ENCODE results near the gene MTHFD1L.

Gene MTHFD1L

GRCh38 chr6:150931405-150931804 lies 65.9 kb downstream of the MTHFD1L start:
- no peaks in the 10 kb centered on the region for H3K4me1 Mint-ChIP-seq
- no peaks in the 10 kb centered on the region for H3K9me3 Mint-ChIP-seq
- no peak overlapping the region for H3K27ac Mint-ChIP-seq
- no peak overlapping the region for H3K4me3 Mint-ChIP-seq
- no peak for ATAC-seq
- peaks cover 73% of the 10 kb centered on the region for H3K36me3 Mint-ChIP-seq
- DNase-seq (ENCODE audit: low spot score in 2 of 2) = no peak

- DNase-seq (ENCODE audit: low spot score in 2 of 2) (no peak), ATAC-seq (no peak)
- peaks cover 73% of the 10 kb centered on the region for H3K36me3 Mint-ChIP-seq
- no peak overlapping the region for H3K4me3 Mint-ChIP-seq
- no peaks in the 10 kb centered on the region for H3K9me3 Mint-ChIP-seq
- no peaks in the 10 kb centered on the region for H3K4me1 Mint-ChIP-seq
- no peak overlapping the region for H3K27ac Mint-ChIP-seq
These were observed 67.5 kb downstream of the MTHFD1L start for GRCh38 chr6:150932996-150933395.

- Mint-ChIP-seq H3K4me1 (no peaks in the 10 kb centered on the region), H3K4me3 (no peak overlapping the region), H3K27ac (no peak overlapping the region), H3K36me3 (peaks cover 73% of the 10 kb centered on the region), H3K9me3 (no peaks in the 10 kb centered on the region)
- DNase-seq (ENCODE audit: low spot score in 2 of 2) (no peak), ATAC-seq (no peak)
These were observed 68.9 kb downstream of the MTHFD1L start for GRCh38 chr6:150934380-150934779.

- no peak for DNase-seq (ENCODE audit: low spot score in 2 of 2)
- Mint-ChIP-seq H3K27ac (no peak overlapping the region), H3K4me1 (no peaks in the 10 kb centered on the region), H3K9me3 (no peaks in the 10 kb centered on the region), H3K36me3 (peaks cover 70% of the 10 kb centered on the region), H3K4me3 (no peak overlapping the region)
- no peak for ATAC-seq
These were observed 70.6 kb downstream of the MTHFD1L start for GRCh38 chr6:150936021-150936555.

- Mint-ChIP-seq H3K27ac (no peak overlapping the region), H3K4me1 (no peaks in the 10 kb centered on the region), H3K36me3 (peaks cover 75% of the 10 kb centered on the region), H3K9me3 (no peaks in the 10 kb centered on the region), H3K4me3 (no peak overlapping the region)
- ATAC-seq (no peak), DNase-seq (ENCODE audit: low spot score in 2 of 2) (no peak)
These were observed 71.8 kb downstream of the MTHFD1L start for GRCh38 chr6:150937132-150937906.

GRCh38 chr6:150939399-150939798 lies 73.9 kb downstream of the MTHFD1L start:
- Mint-ChIP-seq H3K9me3 (no peaks in the 10 kb centered on the region), H3K36me3 (peaks cover 91% of the 10 kb centered on the region), H3K27ac (peak overlapping the region; percentile 1), H3K4me3 (no peak overlapping the region), H3K4me1 (no peaks in the 10 kb centered on the region)
- ATAC-seq (no peak), DNase-seq (ENCODE audit: low spot score in 2 of 2) (no peak)

GRCh38 chr6:150940941-150941340 lies 75.4 kb downstream of the MTHFD1L start:
- H3K4me3 Mint-ChIP-seq = no peak overlapping the region
- H3K4me1 Mint-ChIP-seq = no peaks in the 10 kb centered on the region
- no peaks in the 10 kb centered on the region for H3K9me3 Mint-ChIP-seq
- ATAC-seq = no peak
- peaks cover 87% of the 10 kb centered on the region for H3K36me3 Mint-ChIP-seq
- DNase-seq (ENCODE audit: low spot score in 2 of 2) = no peak
- H3K27ac Mint-ChIP-seq = peak overlapping the region; percentile 1

GRCh38 chr6:150949526-150949925 lies 84.0 kb downstream of the MTHFD1L start:
- ATAC-seq (no peak), DNase-seq (ENCODE audit: low spot score in 2 of 2) (no peak)
- Mint-ChIP-seq H3K36me3 (peaks cover 96% of the 10 kb centered on the region), H3K4me3 (no peak overlapping the region), H3K9me3 (no peaks in the 10 kb centered on the region), H3K27ac (peak overlapping the region; percentile 80), H3K4me1 (no peaks in the 10 kb centered on the region)

- ATAC-seq (no peak), DNase-seq (ENCODE audit: low spot score in 2 of 2) (no peak)
- Mint-ChIP-seq H3K9me3 (no peaks in the 10 kb centered on the region), H3K36me3 (peaks cover 92% of the 10 kb centered on the region), H3K4me1 (no peaks in the 10 kb centered on the region), H3K4me3 (no peak overlapping the region), H3K27ac (no peak overlapping the region)
These were observed 88.3 kb downstream of the MTHFD1L start for GRCh38 chr6:150953851-150954250.

GRCh38 chr6:150959166-150959565 lies 93.7 kb downstream of the MTHFD1L start:
- DNase-seq (ENCODE audit: low spot score in 2 of 2) (no peak), ATAC-seq (no peak)
- Mint-ChIP-seq H3K27ac (no peak overlapping the region), H3K36me3 (peaks cover 78% of the 10 kb centered on the region), H3K4me1 (no peaks in the 10 kb centered on the region), H3K9me3 (no peaks in the 10 kb centered on the region), H3K4me3 (no peak overlapping the region)

- DNase-seq (ENCODE audit: low spot score in 2 of 2) = no peak
- no peak overlapping the region for H3K4me3 Mint-ChIP-seq
- no peaks in the 10 kb centered on the region for H3K4me1 Mint-ChIP-seq
- no peak overlapping the region for H3K27ac Mint-ChIP-seq
- peaks cover 76% of the 10 kb centered on the region for H3K36me3 Mint-ChIP-seq
- no peaks in the 10 kb centered on the region for H3K9me3 Mint-ChIP-seq
- ATAC-seq = no peak
These were observed 96.9 kb downstream of the MTHFD1L start for GRCh38 chr6:150962436-150962835.

- H3K27ac Mint-ChIP-seq = no peak overlapping the region
- no peak overlapping the region for H3K4me3 Mint-ChIP-seq
- peaks cover 85% of the 10 kb centered on the region for H3K36me3 Mint-ChIP-seq
- no peaks in the 10 kb centered on the region for H3K4me1 Mint-ChIP-seq
- H3K9me3 Mint-ChIP-seq = no peaks in the 10 kb centered on the region
- DNase-seq (ENCODE audit: low spot score in 2 of 2) (no peak), ATAC-seq (no peak)
These were observed 99.3 kb downstream of the MTHFD1L start for GRCh38 chr6:150964765-150965164.

- no peak overlapping the region for H3K27ac Mint-ChIP-seq
- H3K36me3 Mint-ChIP-seq = peaks cover 74% of the 10 kb centered on the region
- ATAC-seq (no peak), DNase-seq (ENCODE audit: low spot score in 2 of 2) (no peak)
- no peaks in the 10 kb centered on the region for H3K9me3 Mint-ChIP-seq
- H3K4me1 Mint-ChIP-seq = no peaks in the 10 kb centered on the region
- H3K4me3 Mint-ChIP-seq = no peak overlapping the region
These were observed 101.3 kb downstream of the MTHFD1L start for GRCh38 chr6:150966786-150967185.

GRCh38 chr6:150967381-150967780 lies 101.9 kb downstream of the MTHFD1L start:
- H3K36me3 Mint-ChIP-seq = peaks cover 74% of the 10 kb centered on the region
- no peak overlapping the region for H3K4me3 Mint-ChIP-seq
- H3K4me1 Mint-ChIP-seq = no peaks in the 10 kb centered on the region
- peak overlapping the region; percentile 6 for H3K27ac Mint-ChIP-seq
- DNase-seq (ENCODE audit: low spot score in 2 of 2) = no peak
- ATAC-seq = no peak
- no peaks in the 10 kb centered on the region for H3K9me3 Mint-ChIP-seq

GRCh38 chr6:150967910-150968309 lies 102.4 kb downstream of the MTHFD1L start:
- Mint-ChIP-seq H3K36me3 (peaks cover 74% of the 10 kb centered on the region), H3K4me1 (no peaks in the 10 kb centered on the region), H3K27ac (no peak overlapping the region), H3K4me3 (no peak overlapping the region), H3K9me3 (no peaks in the 10 kb centered on the region)
- ATAC-seq (no peak), DNase-seq (ENCODE audit: low spot score in 2 of 2) (no peak)

- DNase-seq (ENCODE audit: low spot score in 2 of 2) (no peak), ATAC-seq (no peak)
- Mint-ChIP-seq H3K4me1 (no peaks in the 10 kb centered on the region), H3K27ac (no peak overlapping the region), H3K9me3 (no peaks in the 10 kb centered on the region), H3K36me3 (peaks cover 74% of the 10 kb centered on the region), H3K4me3 (no peak overlapping the region)
These were observed 104.4 kb downstream of the MTHFD1L start for GRCh38 chr6:150969901-150970300.

All from stimulated activated effector memory CD8-positive, alpha-beta T cell treated with anti-CD3 and anti-CD28 coated beads, Interleukin-12 subunit alpha, Interleukin-12 subunit beta, amount 100 ng/mL, for 72 hours (primary cell).